Activated naive CD4-positive, alpha-beta T cell treated with Interleukin-2 at 50 U/mL for 16 hours (primary cell): ENCODE measurements around the gene GSTM3.
"Not testable (repeated sequence)": the region's sequence is repeated elsewhere in the genome, so short reads cannot be mapped to it uniquely, and the experiment has no call there.

Source experiments
- DNase-seq: peaks from one replicate; pipeline ENCODE4 v3.0.0-alpha.2; 2020

GSTM3 gene

DNA sequence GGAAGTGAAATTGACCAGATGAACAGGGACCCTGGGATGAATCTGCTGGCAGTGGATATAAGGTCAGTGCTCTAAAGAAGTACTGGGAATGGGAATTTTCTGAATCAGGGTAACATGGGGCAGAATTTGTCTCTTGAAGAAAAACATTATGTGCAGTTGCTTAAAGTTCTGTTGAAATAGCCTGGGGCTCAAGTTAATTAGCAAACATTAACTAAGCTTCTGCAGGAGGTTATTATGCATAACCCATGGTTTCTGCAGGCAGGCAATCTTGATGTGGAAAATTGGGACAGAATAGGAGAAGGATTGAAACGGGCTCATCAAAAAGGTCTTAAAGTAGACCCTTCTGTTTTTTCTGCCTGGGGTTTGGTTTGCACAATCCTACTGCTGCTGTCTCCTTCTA, 14.8 kb downstream of the GSTM3 start:
- DNase-seq, result no peak

DNA sequence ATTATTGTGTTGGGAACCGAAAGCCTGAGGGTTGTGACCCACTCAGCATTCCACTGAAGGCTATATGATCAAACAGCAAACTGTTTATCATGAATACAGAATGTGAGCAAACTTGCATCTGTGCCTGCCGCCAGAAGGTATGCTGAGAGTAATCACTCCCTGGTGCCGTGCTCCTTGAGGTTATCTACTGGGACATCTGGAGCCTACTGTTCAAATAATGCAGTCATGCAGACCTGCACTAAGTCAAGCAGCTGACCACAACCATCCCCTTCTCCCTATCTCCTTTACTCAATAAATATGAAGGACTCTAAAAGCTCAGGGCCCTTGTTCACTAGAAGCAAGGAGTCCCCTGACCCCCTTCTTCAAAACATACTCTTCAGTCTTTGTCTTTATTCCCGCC, 15.3 kb downstream of the GSTM3 start:
- no peak for DNase-seq

DNA sequence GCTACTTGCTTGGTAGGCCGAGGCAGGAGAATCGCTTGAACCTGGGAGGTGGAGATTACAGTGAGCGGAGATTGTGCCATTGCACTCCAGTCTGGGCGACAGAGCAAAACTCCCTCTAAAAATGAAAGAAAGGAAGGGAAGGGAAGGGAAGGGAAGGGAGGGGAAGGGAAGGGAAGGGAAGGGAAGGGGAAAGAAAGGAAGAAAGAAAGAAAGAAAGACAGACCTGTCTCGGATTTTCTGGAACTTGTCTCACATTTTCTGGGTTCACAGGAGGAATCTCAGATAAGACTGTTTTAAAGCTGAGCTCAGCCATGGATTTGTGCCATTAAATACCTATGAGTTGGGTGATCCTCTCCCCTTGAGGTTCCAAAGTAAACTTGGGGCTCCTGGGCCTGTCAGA, 15.9 kb downstream of the GSTM3 start:
- DNase-seq, result no peak

DNA sequence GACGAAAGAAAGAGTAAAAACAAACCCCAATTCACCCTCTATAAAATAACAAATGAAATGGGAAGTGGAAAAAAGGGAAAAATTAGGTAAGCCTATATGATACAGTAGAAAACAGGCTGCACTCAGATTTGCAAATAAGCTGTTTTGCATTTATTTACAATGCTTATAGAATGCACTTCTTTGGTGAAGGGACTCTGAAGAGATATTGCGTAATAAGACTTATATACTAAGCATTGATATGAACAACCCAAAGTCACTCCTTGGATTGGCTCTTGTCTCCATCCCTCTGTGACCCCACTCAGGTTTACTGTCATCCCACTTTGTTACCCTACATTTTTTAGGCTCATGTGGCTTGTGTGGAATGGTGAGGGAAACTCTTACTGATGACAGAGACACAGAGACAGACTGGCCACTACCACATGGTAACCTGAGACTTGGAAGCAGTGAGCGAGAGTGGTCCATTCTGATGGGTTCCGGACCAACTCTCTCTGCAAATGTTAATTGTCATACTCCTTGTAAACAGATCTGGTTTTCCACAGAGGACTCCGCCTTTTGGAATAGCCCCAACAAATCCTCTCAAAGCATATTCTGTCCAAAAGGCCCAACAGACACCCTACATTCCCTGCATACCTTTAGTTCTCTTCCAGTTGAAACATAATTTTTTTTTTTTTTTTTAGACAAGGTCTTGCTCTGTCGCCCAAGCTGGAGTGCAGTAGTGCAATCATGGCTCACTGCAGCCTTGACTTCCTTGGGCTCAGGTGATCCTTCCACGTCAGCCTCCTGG, 17.7 kb downstream of the GSTM3 start:
- no peak for DNase-seq

DNA sequence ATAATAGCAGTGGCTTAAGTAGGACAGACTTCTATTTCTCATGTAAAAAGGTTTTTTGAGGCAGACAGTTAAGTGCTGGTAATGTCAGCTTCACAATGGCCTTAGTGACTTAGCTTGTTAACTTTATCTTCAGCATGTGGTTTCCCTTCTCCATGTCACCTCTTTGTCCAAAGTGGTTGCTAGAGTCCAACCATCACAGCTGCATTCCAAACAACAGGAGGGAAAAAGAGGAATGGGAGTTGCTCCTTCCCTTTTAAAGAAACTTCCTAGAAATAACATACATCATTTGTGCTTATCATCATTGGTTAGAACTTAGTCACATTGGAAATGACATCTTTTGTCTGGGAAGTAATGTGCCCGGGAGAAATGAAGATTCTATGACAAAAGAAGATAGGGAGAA, 18.9 kb downstream of the GSTM3 start:
- DNase-seq, result no peak

DNA sequence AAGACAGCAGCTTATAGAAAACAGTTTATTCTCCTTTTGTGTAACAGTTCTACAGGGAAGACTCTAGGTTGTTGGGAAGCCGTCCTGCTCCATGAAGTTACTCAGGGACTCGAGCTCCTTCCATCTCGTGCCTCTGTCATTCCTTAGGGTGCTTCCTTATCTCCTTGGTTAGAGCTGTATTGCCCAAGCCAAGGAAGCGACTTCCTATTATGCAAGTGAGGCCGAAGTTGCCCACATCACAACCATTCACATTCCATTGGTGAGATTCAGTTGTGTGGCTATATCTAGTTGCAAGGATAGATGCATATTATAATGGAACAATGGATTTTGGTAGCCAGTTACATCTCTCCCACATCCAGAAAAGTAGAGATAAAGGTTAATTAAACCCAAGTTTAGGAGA, 19.8 kb downstream of the GSTM3 start:
- DNase-seq, result no peak

DNA sequence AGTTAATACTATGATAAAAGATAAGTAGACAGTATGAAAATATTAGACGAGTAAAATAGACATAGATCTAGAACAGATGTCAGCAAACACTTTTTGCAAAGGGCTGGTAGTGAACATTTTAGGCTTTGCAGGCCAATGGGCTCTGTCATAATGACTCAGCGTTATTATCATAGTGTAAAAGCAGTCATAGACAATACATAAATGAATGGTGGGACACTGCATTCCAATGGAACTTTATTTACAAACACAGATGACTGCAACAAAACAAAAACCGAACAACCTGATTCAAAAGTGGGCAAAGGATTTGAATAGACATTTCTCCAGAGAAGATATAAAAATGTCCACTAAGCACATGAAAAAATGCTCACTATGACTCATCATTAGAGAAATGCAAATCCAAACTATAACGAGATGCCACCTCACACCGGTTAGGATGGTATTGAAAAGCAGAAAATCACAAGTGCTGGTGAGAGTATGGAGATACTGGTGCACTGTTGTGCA, 21.5 kb downstream of the GSTM3 start:
- no peak for DNase-seq

DNA sequence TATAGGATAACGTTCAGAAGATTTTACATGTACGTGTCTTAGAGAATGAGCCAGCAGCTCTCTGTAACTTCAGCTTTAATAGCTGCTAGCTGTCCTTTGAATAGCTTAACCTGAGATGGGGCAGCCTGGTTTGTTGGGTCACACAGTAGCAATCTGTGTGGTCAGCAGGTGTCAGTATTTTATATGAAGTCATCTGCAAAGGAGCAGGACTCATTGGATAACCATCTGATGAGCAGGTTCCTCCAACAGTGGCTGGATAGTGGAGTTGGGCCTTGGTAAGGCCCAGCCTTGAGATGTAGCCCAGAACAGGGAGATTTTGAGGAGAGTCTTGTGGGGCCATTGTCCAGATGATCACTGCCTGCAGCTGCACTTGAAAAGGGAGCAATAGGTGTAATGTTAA, 22.3 kb downstream of the GSTM3 start:
- no peak for DNase-seq

DNA sequence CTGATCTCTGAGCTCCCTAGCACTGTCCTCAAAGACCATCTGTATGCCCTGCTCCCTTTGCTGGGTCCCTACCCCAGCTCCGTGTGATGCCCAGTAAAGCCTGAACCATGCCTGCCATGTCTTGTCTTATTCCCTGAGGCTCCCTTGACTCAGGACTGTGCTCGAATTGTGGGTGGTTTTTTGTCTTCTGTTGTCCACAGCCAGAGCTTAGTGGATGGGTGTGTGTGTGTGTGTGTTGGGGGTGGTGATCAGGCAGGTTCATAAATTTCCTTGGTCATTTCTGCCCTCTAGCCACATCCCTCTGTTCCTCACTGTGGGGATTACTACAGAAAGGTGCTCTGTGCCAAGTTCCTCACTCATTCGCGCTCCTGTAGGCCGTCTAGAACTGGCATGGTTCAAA, 23.1 kb downstream of the GSTM3 start:
- DNase-seq, result no peak

DNA sequence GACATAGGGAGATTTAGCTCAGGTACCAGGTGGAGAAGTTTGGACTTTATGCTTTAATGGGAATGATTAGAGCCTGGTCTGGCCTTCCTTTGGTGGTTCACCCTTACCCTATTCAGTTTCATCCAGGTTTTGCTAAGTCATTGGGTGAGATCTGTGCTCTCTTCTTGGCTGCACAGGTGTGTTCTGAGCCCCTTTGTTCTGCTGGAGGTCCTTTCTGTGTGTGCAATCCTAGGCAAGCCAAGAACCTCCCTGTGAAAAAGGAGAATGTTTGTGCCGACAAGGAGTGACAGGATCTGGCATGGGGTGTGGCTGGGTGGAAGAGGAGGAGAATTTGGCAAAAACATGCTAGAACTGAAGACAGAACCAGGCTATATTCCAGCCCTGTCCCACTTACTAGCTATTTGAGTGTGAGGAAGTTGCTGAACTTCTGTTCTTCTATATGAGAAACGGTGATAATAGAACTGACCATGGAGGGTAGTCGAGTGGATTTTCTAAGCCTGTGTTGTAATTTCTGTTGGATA, 24.2 kb downstream of the GSTM3 start:
- DNase-seq, result no peak

DNA sequence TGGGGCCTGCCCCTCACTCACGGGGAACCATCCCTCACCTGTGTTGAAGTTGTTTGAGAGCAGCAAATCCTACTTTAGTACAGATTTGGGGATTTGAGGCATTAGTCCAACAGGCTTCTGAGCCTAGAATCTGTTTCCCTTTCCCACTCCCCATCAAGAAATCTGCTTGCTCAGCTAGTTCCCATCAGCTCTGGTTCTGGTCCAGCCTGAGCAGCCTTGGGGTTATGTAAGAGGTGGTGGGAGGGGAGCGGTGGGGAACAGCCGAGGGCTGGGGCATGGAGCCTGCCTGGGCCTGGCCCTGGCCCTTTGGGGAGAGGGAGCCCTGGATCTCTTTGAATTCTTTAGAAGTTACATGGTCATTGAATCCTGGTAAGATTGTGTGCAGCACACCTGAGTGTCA, 24.7 kb downstream of the GSTM3 start:
- DNase-seq, result no peak

DNA sequence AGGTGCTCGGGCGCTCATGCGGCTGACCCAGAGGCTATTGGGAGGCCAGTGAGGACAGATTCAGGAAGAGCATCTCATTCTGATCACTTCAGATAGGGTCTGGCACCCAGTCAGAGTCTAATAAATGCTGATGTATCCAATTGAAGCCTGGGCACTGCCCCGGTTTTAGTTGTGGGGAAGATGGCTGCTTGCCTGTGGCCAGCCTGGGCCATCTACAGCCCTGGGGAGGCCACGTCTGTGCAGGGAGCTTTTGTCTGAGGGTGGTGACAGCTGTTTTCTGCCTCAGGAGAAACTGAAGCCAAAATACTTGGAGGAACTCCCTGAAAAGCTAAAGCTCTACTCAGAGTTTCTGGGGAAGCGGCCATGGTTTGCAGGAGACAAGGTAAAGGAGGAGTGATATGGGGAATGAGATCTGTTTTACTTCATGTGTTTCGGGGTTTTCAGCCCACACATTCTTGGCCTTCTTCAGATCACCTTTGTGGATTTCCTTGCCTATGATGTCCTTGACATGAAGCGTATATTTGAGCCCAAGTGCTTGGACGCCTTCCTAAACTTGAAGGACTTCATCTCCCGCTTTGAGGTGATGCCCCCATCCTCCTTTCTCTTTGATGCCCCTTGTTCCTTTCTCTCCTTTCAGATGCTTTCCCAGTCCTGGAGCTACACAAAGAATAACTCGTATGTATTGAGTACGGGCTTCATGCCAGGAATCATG, 26.0 kb downstream of the GSTM3 start:
- DNase-seq, result no peak

DNA sequence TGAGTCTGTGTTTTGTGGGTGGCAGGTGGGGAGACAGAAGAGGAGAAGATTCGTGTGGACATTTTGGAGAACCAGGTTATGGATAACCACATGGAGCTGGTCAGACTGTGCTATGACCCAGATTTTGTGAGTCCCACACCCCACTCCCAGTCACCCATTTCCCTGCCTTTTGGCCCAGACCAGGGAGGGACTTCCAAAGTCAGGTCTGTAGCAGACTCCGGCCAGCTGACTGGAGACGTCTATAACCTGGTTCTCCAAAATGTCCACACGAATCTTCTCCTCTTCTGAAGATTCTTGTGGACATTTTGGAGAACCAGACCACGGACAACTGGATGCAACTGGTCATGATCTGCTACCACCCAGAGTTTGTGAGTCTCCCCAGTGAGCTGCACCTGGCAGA, 27.2 kb downstream of the GSTM3 start:
- DNase-seq, result no peak

DNA sequence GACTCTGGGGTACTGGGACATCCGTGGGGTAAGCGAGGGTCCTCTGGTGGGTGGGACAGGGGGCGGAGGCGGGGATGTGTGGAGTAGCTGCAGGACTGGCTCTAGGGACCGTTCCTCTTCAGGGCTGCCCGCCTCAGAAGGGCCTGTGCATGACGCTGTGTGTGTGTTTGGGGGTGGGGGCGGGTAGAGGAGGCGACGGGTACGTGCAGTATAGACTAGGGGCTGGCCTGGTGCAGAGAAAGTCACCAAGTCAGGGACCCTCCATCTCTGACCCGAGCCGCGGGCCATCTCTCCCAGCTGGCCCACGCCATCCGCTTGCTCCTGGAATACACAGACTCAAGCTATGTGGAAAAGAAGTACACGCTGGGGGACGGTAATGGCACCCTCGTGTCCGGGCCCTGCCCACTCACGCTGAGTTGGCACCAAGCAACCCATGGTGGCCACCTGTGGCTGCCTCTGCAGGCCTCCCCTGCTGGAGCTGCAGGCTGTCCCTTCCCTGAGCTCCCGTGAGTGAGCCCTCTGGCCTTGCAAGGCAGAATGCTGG, 28.4 kb downstream of the GSTM3 start:
- no peak for DNase-seq

DNA sequence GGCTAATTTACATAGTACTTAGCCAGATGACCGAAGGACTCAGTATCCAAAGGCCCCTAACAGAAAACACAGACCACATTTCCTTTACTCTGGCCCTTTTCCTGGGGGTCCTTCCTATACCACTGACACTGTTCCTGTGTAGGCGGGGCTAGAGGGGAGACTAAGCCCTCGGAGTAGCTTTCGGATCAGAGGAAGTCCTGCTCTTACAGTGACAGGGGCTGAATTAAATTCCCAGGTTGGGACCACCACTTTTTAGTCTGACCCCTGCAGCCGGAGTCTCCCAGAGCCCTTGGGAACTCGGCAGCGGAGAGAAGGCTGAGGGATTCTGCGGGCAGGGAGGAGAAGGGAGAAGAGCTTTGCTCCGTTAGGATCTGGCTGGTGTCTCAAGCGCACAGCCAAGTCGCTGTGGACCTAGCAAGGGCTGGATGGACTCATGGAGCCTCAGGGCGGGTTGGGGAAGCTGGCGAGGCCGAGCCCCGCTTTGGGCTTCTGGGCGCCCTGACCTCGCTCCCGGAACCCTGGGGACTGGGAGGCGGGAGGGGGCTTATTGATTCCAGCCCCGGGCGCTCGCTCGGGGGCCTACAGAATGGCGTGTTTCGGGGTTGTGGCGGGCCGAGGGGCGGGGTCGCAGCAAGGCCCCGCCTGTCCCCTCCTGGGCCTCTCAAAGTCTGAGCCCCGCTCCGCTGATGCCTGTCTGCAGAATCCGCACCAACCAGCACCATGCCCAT, 29.1 kb downstream of the GSTM3 start, which contains the start of gene GSTM5:
Gene GSTM5, plus strand, starts transcription at position 659 of the 728 bp plus-strand sequence. Its CDS starts 62 bp downstream, at position 721.
- DNase-seq, result not testable (repeated sequence)

DNA sequence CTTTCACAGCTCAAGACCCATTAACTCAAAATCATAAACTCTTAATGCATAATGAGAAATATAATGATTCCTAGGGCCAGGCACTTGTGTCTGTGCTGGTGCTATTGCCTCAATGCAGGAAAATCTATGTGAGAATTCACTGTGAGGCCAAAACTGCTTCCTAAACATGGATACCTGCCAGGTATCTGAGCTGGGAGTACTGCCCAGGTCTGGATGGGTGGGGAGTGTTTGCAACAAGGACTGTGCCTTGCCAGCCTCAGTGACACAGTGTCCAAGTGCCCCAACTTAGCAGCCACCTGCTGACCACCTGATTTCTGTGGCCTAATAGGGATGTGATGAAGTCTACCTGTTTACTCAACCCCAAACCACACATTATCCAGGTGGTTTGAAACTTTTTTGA, 31.0 kb downstream of the GSTM3 start:
- not testable (repeated sequence) for DNase-seq

DNA sequence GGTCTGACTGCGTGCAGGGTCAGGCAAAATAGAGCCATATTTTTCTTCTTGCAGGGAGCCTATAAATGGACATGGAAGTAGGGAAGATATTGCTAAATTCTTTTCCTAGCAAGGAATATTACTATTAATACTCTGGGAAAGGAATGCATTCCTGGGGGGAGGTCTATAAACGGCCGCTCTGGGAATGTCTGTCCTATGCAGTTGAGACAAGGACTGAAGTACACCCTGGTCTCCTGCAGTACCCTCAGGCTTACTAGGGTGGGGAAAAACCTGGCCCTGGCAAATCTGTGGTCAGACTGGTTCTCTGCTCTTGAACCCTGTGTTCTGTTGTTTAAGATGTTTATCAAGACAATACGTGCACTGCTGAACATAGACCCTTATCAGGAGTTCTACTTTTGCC, 31.9 kb downstream of the GSTM3 start:
- DNase-seq, result not testable (repeated sequence)

DNA sequence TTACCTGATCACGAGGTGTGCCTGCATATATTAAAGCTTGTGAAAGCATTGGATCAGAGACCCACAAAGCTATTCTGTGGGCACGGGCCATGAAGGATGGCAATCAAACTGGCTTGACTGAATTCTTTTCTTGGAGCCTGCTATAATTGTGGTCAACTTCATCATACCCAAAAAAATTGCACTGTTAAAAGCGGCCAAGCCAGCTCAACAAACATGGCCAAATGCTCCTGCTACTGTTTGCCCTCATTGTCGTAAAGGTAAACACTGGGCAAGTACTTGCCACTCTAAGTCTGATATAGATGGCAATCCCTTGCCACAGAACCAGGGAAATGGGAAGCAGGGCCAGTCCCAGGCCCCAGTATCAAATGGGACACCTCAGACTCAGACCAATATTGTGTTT, 35.4 kb downstream of the GSTM3 start:
- no peak for DNase-seq

DNA sequence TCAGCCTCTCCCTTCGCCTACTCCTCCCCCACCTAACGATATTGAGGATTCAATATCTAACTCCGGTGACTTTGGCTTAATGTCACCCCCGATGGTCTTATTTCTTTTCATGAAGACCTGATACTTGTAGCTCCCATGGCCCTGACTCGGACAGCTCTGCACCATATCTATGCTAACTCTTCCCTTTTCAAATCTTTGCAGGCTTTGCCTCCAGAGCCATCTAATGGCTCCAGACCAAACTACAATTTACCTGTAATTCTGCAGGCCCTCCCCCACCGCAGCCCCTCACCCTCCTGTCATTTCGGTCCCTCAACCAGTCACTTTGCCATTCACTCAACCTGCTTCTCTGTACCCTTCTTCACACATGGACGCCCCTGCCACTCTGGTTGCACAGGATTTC, 36.7 kb downstream of the GSTM3 start:
- DNase-seq, result no peak

DNA sequence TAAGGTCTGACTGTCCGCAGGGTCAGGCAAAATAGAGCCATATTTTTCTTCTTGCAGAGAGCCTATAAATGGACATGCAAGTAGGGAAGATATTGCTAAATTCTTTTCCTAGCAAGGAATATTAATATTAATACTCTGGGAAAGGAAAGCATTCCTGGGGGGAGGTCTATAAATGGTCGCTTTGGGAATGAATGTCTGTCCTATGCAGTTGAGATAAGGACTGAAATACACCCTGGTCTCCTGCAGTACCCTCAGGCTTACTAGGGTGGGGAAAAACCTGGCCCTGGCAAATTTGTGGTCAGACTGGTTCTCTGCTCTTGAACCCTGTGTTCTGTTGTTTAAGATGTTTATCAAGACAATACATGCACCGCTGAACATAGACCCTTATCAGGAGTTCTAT, 37.9 kb downstream of the GSTM3 start:
- DNase-seq, result not testable (repeated sequence)

DNA sequence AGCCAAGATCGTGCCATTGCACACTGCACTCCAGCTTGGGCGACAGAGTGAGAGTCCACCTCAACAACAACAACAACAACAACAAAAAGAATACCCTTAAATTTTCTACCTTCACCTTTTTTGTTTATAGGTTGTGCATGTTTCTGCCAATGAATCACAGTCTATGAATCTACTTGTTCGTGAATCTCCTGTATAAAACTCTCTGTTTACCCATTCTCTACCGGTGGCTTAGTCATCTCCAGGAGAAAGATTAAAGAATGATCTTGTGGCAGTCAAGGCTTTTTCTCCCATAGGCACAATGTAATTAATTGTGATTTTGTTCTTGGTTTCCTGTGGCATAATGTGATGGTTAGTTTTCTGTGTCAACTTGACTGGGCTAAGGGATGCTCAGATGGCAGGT, 43.0 kb downstream of the GSTM3 start:
- DNase-seq, result not testable (repeated sequence)

DNA sequence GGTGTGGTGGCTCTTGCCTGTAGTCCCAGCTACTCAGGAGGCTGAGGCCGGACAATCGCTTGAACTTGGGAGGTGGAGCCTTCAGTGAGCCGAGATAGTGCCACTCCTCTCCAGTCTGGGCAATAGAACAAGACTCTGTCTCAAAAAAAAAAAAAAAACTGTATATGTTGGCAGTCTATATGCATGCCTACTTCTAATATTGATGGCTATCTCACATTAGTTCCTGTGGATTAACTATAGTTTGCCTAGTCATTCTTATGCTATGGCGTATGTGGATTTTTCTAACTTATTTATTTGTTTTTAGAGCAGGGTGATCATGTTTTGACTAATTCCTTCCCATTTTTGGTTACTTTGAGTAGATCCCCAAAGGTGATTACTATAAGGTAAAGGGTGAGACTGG, 43.8 kb downstream of the GSTM3 start:
- DNase-seq, result no peak

DNA sequence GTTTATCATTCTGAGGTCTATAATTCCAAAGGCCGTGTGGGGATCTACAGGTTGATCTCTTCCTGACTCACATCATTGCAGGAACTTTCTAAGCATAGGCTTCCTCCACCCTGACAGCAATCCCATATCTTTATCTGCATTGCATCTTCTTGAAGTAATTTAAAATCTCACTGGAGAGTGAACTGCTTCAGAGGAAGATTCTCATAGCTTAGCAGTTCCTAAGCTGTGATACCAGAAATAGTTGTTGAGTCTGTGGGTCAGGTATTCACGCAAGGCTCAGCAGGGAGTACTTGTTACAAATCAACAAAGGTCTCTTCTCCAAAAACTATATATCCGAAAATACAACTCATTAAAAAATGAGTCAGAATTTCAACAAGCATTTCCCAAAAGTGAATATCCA, 45.7 kb downstream of the GSTM3 start:
- DNase-seq, result not testable (repeated sequence)
